Measurements from ENCODE around the gene CRB3. TPM values are rescaled to one million over a fixed set of nuclear protein-coding genes. Genes with fewer than 3 reads are reported as not detected.
A peak's percentile ranks its signal among the peaks of the same experiment; 100 is the strongest.
"Not testable (repeated sequence)": the region's sequence is repeated elsewhere in the genome, so short reads cannot be mapped to it uniquely, and the experiment has no call there.

CRB3 gene
- total RNA-seq, 1 donor from 2014 or later: 71.2 TPM

DNA sequence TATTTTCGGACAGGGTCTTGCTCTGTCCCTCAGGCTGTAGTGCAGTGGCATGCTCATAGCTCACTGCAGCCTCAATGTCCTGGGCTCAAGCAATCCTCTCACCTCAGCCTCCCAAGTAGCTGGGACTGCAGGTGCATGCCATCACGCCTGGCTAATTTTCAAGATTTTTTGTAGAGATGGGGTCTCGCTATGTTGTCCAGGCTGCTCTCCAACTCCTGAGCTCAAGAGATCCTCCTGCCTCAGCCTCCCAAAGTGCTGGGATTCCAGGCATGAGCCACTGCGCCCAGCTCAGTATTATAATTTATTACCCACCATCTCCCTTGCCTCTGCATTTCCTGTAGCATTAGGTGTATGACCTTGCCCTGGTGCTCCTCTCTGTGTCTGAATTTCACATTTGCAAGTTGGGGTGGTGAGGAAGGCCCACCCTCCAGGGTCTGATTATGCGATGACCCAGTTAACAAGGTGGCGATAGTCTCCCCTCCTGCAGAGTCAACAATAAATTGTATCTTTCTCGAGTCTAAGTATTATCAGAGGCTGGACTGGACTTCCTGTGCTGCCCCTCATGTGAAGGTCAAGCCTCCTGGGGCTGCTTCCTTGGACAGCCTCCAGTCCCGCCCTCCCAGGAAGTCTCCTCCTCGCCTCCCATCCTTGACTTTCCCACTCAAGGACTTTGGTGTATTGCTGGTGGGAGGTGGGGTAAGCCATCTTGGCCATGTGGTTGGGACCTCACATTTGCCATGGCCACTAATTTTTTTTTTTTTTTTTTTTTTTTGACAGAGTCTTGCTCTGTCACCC is 39.5 kb downstream of the CRB3 start:
- Mint-ChIP-seq H3K4me1 (ENCODE audit: low read depth) (peaks cover 5% of the 10 kb centered on the region), H3K27ac (no peak overlapping the region), H3K4me3 (ENCODE audit: low read depth) (no peak overlapping the region), H3K9me3 (ENCODE audit: low read depth) (no peaks in the 10 kb centered on the region), H3K36me3 (ENCODE audit: insufficient read depth) (peaks cover 7% of the 10 kb centered on the region), H3K27me3 (peaks cover 3% of the 10 kb centered on the region)
- DNase-seq (ENCODE audit: low spot score, unreplicated experiment): no peak
- TF ChIP-seq, protein P1, sequence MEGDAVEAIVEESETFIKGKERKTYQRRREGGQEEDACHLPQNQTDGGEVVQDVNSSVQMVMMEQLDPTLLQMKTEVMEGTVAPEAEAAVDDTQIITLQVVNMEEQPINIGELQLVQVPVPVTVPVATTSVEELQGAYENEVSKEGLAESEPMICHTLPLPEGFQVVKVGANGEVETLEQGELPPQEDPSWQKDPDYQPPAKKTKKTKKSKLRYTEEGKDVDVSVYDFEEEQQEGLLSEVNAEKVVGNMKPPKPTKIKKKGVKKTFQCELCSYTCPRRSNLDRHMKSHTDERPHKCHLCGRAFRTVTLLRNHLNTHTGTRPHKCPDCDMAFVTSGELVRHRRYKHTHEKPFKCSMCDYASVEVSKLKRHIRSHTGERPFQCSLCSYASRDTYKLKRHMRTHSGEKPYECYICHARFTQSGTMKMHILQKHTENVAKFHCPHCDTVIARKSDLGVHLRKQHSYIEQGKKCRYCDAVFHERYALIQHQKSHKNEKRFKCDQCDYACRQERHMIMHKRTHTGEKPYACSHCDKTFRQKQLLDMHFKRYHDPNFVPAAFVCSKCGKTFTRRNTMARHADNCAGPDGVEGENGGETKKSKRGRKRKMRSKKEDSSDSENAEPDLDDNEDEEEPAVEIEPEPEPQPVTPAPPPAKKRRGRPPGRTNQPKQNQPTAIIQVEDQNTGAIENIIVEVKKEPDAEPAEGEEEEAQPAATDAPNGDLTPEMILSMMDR (IDR thresholded peaks at IDR 0.05; ENCODE audit: unreplicated experiment): no peak

DNA sequence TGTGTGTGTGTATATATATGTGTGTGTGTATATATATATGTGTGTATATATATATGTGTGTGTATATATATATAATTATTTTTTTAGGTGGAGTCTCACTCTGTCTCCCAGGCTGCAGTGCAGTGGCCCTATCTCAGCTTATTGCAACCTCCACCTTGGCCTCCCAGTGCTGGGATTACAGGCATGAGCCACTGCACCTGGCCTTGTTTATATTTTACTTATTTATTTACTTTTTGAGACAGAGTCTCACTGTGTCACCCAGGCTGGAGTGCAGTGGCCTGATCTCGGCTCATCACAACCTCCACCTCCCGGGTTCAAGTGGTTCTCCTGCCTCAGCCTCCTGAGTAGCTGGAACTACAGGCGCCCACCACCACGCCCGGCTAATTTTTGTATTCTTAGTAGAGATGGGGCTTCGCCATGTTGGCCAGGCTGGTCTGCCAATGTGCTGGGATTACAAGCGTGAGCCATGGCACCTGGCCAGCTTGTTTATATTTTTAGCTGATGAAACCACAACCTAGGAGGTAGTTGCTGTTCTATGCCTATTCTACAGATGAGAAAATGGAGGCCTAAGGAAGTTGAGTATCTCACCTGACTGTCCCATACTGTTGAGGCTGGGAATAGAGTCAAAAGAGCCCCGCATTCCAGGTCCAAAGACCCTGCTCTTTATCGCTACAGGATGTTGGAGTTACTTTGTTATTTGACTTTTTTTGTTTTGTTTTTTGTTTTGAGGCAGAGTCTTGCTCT is 44.1 kb downstream of the CRB3 start:
- H3K4me3 Mint-ChIP-seq (ENCODE audit: low read depth); H3K4me1 Mint-ChIP-seq (ENCODE audit: low read depth); H3K27me3 Mint-ChIP-seq; DNase-seq (ENCODE audit: low spot score, unreplicated experiment); H3K36me3 Mint-ChIP-seq (ENCODE audit: insufficient read depth); H3K27ac Mint-ChIP-seq; H3K9me3 Mint-ChIP-seq (ENCODE audit: low read depth): not testable (repeated sequence)

DNA sequence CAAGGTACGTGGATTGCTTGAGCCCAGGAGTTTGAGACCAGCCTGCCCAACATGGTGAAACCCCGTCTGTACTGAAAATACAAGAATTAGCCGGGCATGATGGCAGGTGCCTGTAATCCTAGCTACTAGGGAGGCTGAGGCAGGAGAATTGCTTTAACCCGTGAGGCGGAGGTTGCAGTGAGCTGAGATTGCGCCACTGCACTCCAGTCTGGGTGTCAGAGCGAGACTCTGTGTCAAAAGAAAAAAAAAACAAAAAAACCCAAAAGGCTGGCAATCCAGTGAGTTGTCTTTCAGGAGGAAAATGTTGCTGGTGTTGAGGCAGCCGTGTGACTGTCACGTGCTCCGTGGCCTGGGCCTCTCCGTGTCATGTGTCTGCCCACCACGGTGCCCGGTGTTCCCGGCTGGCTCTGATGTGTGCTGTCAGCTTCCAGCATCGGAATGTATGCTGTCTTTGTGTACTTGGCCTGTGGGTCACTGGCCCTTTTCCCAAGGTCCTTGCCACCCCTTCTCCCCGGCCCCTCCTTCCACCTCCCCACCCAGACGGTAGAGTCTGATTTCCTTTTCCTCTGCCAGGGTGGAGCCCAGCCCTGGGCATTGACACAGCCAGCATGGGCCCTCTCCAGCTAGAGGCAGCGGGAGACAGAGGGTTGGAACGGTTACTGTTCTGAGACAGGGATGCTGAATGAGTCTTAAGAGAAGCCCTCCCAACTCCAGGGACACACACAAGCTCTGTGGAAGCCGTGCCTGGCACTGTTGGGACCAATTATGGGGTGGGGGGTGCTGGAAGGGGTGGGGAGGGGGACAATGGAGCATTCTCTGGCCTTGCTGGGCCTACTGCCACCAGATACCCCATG is 45.3 kb downstream of the CRB3 start:
- Mint-ChIP-seq H3K36me3 (ENCODE audit: insufficient read depth) (no peaks in the 10 kb centered on the region), H3K27ac (no peak overlapping the region), H3K4me1 (ENCODE audit: low read depth) (peaks cover 11% of the 10 kb centered on the region), H3K4me3 (ENCODE audit: low read depth) (no peak overlapping the region), H3K9me3 (ENCODE audit: low read depth) (no peaks in the 10 kb centered on the region), H3K27me3 (no peaks in the 10 kb centered on the region)
- no peak for DNase-seq (ENCODE audit: low spot score, unreplicated experiment)
- TF ChIP-seq, protein P1 (IDR thresholded peaks at IDR 0.05; ENCODE audit: unreplicated experiment): no peak

- Mint-ChIP-seq H3K4me3 (ENCODE audit: low read depth) (no peak overlapping the region), H3K9me3 (ENCODE audit: low read depth) (no peaks in the 10 kb centered on the region), H3K27me3 (no peaks in the 10 kb centered on the region), H3K27ac (no peak overlapping the region), H3K36me3 (ENCODE audit: insufficient read depth) (no peaks in the 10 kb centered on the region), H3K4me1 (ENCODE audit: low read depth) (peaks cover 11% of the 10 kb centered on the region)
- DNase-seq (ENCODE audit: low spot score, unreplicated experiment): no peak
- TF ChIP-seq, protein P1 (IDR thresholded peaks at IDR 0.05; ENCODE audit: unreplicated experiment): no peak
Measured at GRCh38 chr19:6510618-6511017, 46.5 kb downstream of the CRB3 start.

DNA sequence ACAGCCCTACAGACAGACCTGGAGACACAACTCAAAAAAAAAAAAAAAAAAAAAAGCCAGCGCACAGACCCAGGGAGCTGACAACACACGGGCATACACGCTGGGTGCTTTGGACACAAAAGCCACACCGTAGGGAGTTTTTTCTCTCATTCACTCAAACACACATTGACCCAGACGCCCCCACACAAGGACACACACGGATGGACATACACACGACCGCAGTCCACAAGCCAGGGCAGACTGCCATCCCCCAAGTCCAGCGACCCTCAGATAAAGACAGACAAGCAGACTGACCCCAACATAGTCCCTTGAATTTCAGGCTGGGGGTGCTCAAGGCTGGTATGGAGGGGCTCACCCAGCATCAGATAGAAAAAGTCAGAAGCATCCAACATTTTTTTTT is 50.0 kb downstream of the CRB3 start:
- Mint-ChIP-seq H3K27me3 (peaks cover 8% of the 10 kb centered on the region), H3K27ac (peak overlapping the region; percentile 82), H3K4me1 (ENCODE audit: low read depth) (peaks cover 17% of the 10 kb centered on the region), H3K36me3 (ENCODE audit: insufficient read depth) (no peaks in the 10 kb centered on the region), H3K9me3 (ENCODE audit: low read depth) (no peaks in the 10 kb centered on the region), H3K4me3 (ENCODE audit: low read depth) (peak overlapping the region; percentile 16)
- DNase-seq (ENCODE audit: low spot score, unreplicated experiment): no peak
- TF ChIP-seq, protein P1 (IDR thresholded peaks at IDR 0.05; ENCODE audit: unreplicated experiment): no peak
